K562 (cell line): ENCODE results near the gene LYPD5. TPM values are rescaled to one million over a fixed set of nuclear protein-coding genes. Genes with fewer than 3 reads are reported as not detected.

Experiments used
- ARID3B ChIP-seq: fragments of 250-450 bp; sonication (Bioruptor Pico); IDR thresholded peaks from 2 replicates; pipeline ENCODE4 v1.4.0; 2020; ENCODE audit warnings: borderline replicate concordance
- DMBX1 ChIP-seq: fragments of 250-450 bp; sonication (Bioruptor Pico); IDR thresholded peaks from 2 replicates; pipeline ENCODE4 v1.8.0; 2022; ENCODE audit warnings: inconsistent platforms, mild to moderate bottlenecking, moderate library complexity, borderline replicate concordance
- E2F5 ChIP-seq: sonication (generic); formaldehyde crosslinking; IDR thresholded peaks from 2 replicates; pipeline ENCODE4 v1.8.0; 2022; ENCODE audit warnings: mild to moderate bottlenecking, missing genetic modification reagents
- ESRRA ChIP-seq: fragments of 450-650 bp; IDR thresholded peaks from 2 replicates; pipeline ENCODE4 v1.6.1; 2014; ENCODE audit warnings: low read depth, mild to moderate bottlenecking, moderate library complexity, borderline replicate concordance
- HDAC2 ChIP-seq: fragments of 450-650 bp; IDR thresholded peaks from 2 replicates; pipeline ENCODE4 v1.6.1; 2016; ENCODE audit warnings: mild to moderate bottlenecking
- HNRNPK ChIP-seq: fragments of 200-400 bp; formaldehyde crosslinking; IDR thresholded peaks from one replicate; pipeline ENCODE4 v1.6.1; 2018; ENCODE audit warnings: mild to moderate bottlenecking, low read depth, low read length; ENCODE audit not compliant: poor library complexity, severe bottlenecking
- HNRNPL ChIP-seq: fragments of 200-400 bp; formaldehyde crosslinking; IDR thresholded peaks from 2 replicates; pipeline ENCODE4 v1.6.1; 2017; ENCODE audit warnings: low read depth, mild to moderate bottlenecking, low read length
- KDM1A ChIP-seq, 2 experiments: fragments of 450-650 bp; IDR thresholded peaks; 2 replicates each; pipeline ENCODE4 v1.6.1; 2016; ENCODE audit warnings: mild to moderate bottlenecking in 2 of 2
- MAZ ChIP-seq, 2 experiments: fragments of 450-650 bp in 1 of 2; sonication (generic) in 1 of 2; formaldehyde crosslinking; IDR thresholded peaks in 1 of 2; conservative IDR thresholded peaks in 1 of 2; 2 replicates each; pipeline versions ENCODE4 v1.4.0 to v1.5.0; 2020; ENCODE audit warnings: mild to moderate bottlenecking in 1 of 2, missing genetic modification reagents in 1 of 2
- NBN ChIP-seq: fragments of 450-650 bp; IDR thresholded peaks from 2 replicates; pipeline ENCODE4 v1.6.1; 2016; ENCODE audit warnings: low read depth, mild to moderate bottlenecking
- NRF1 ChIP-seq, 2 experiments: fragments of 450-650 bp; IDR thresholded peaks in 1 of 2; conservative IDR thresholded peaks in 1 of 2; 2 replicates each; pipeline ENCODE4 v1.6.1; 2014; ENCODE audit warnings: mild to moderate bottlenecking in 2 of 2
- PHF20 ChIP-seq: fragments of 450-650 bp; IDR thresholded peaks from 2 replicates; pipeline ENCODE4 v1.6.1; 2018; ENCODE audit not compliant: partially characterized antibody
- RAD51 ChIP-seq: fragments of 450-650 bp; IDR thresholded peaks from 2 replicates; pipeline ENCODE4 v1.7.1; 2016; ENCODE audit warnings: low read depth, mild to moderate bottlenecking, borderline replicate concordance
- RBM22 ChIP-seq: fragments of 200-400 bp; formaldehyde crosslinking; IDR thresholded peaks from 2 replicates; pipeline ENCODE4 v1.6.1; 2018; ENCODE audit warnings: low read length, low read depth; ENCODE audit not compliant: poor library complexity, severe bottlenecking
- RCOR1 ChIP-seq, 2 experiments: IDR thresholded peaks; 2 replicates each; pipeline ENCODE4 v1.6.1; 2012; ENCODE audit warnings: low read depth in 2 of 2, low read length in 2 of 2, borderline replicate concordance in 1 of 2, improper control_type of control experiment in 1 of 2
- TCF7L2 ChIP-seq: fragments of 150-350 bp; IDR thresholded peaks from 2 replicates; pipeline ENCODE4 v1.6.1; 2016; ENCODE audit warnings: low read depth, mild to moderate bottlenecking, low read length, moderate library complexity
- USF1 ChIP-seq: sonication (generic); formaldehyde crosslinking; IDR thresholded peaks from 2 replicates; pipeline ENCODE4 v1.9.0; 2022; ENCODE audit warnings: mild to moderate bottlenecking, missing genetic modification reagents
- WHSC1 ChIP-seq: IDR thresholded peaks from one replicate; pipeline ENCODE4 v1.6.1; 2012; ENCODE audit warnings: low read length, control low read depth, inconsistent platforms
- ZNF143 ChIP-seq: sonication (generic); formaldehyde crosslinking; IDR thresholded peaks from 2 replicates; pipeline ENCODE4 v1.9.0; 2022; ENCODE audit warnings: mild to moderate bottlenecking, missing genetic modification reagents
- ZNF589 ChIP-seq: fragments of 200-800 bp; sonication (Bioruptor generic); IDR thresholded peaks from 2 replicates; pipeline ENCODE4 v1.6.1; 2016; ENCODE audit warnings: low read depth, missing genetic modification characterization, missing compliant biosample characterization
- ZNF740 ChIP-seq, 3 experiments: fragments of 200-800 bp in 1 of 3; sonication (Bioruptor generic) in 1 of 3; sonication (generic) in 1 of 3; formaldehyde crosslinking in 1 of 3; IDR thresholded peaks; 2 replicates each; pipeline versions ENCODE4 v1.6.1 to v1.8.0; 2016 to 2022; ENCODE audit warnings: mild to moderate bottlenecking in 2 of 3, missing compliant biosample characterization in 2 of 3, missing genetic modification characterization in 2 of 3, missing genetic modification reagents in 1 of 3
- ZNF766 ChIP-seq: fragments of 200-800 bp; sonication (Bioruptor generic); conservative IDR thresholded peaks from 2 replicates; pipeline ENCODE4 v1.6.1; 2016; ENCODE audit warnings: missing genetic modification characterization, missing compliant biosample characterization
- polyA plus RNA-seq, 8 experiments: library from polyadenylated mRNA; depleted of rRNA in 4 of 8; stranded (reverse) in 5 of 8; unstranded in 3 of 8; fragments of >200 nt; fragmentation: Nextera tagmentation in 2 of 8; fragmentation: Illumina TruSeq in 1 of 8; extraction: Ambion mirVana in 2 of 8; extraction: Trizol in 1 of 8; gene quantifications; 2 replicates each; pipeline versions ENCODE4 v1.2.1 to v1.2.3, GENCODE V29; 2011 to 2014; ENCODE audit warnings: inconsistent platforms in 1 of 8, missing spikeins in 1 of 8
- total RNA-seq, 7 experiments: library from RNA; depleted of rRNA in 6 of 7; stranded (reverse); fragments of >200 nt in 6 of 7; fragmentation: Illumina TruSeq in 2 of 7; extraction: Trizol in 2 of 7; gene quantifications; 2 replicates each; pipeline versions ENCODE4 v1.2.1 to v1.2.3, GENCODE V29; 2011 to 2021; ENCODE audit warnings: low replicate concordance in 1 of 7

Gene LYPD5
- total and polyA plus RNA-seq, 9 of the 15 experiments (the other 6 are each of a cell fraction or from before 2014, with no cell fraction given), result 0.03 to 0.22 (median 0.10) TPM; not detected in 3

- TF ChIP-seq RCOR1 (IDR thresholded peaks at IDR 0.05; ENCODE audit: borderline replicate concordance in 1 of 2, low read depth in 2 of 2, low read length in 2 of 2) (peak; percentile 74 to 95), ZNF589 (CRISPR knock-in tag) (peak; percentile 90), HNRNPK (peak; percentile 94), ZNF740 (CRISPR knock-in tag; IDR thresholded peaks at IDR 0.05) (peak; percentile 45; the same call in 1 of the 2 replicates), ZNF740 (tag; IDR thresholded peaks at IDR 0.05) (peak in 1 of 2 experiments; percentile 53; a peak in 1 of 4 replicates), ESRRA (peak; percentile 87; the same call in 1 of the 2 replicates), WHSC1 (no peak), TCF7L2 (no peak), KDM1A (IDR thresholded peaks at IDR 0.05) (peak; percentile 95 to 96), ARID3B (no peak), ZNF143 (CRISPR knock-in tag) (peak; percentile 63), MAZ (CRISPR knock-in tag; conservative IDR thresholded peaks at IDR 0.05 in 1 of 2, IDR thresholded peaks at IDR 0.05 in 1 of 2) (peak; percentile 100), RAD51 (peak; percentile 56; the same call in 1 of the 2 replicates), HNRNPL (peak; percentile 96), NBN (peak; percentile 89), PHF20 (peak; percentile 71), NRF1 (conservative IDR thresholded peaks at IDR 0.05 in 1 of 2, IDR thresholded peaks at IDR 0.05 in 1 of 2) (peak; percentile 88 to 90), USF1 (CRISPR knock-in tag) (peak; percentile 82), DMBX1 (CRISPR knock-in tag) (peak; percentile 45), E2F5 (CRISPR knock-in tag) (0 out of 2 replicates have a peak, but pooled peaks have one; percentile 48), RBM22 (peak; percentile 87), HDAC2 (0 out of 2 replicates have a peak, but pooled peaks have one; percentile 18), ZNF766 (CRISPR knock-in tag) (peak; percentile 89)
These were observed 27.9 kb downstream of the LYPD5 start (continued) for GRCh38 chr19:43774103-43774939.
